D721Med (cell line): Measurements from ENCODE around the gene APOBEC3F.
"Not testable (repeated sequence)": the region's sequence is repeated elsewhere in the genome, so short reads cannot be mapped to it uniquely, and the experiment has no call there.

Source experiments
- DNase-seq: peaks from one replicate; pipeline ENCODE4 v3.0.0; 2011; ENCODE audit warnings: low spot score; ENCODE audit not compliant: insufficient read length
- FAIRE-seq: peaks from 2 replicates; lab custom pipeline; 2011; peaks lifted over from hg19 to GRCh38; lab: Jason Lieb, UNC
- CTCF ChIP-seq: IDR thresholded peaks from 2 replicates; pipeline ENCODE4 v1.5.1; 2012; ENCODE audit warnings: mild to moderate bottlenecking, control low read depth; ENCODE audit not compliant: insufficient read depth; ENCODE audit errors: missing control alignments

The APOBEC3F gene

GRCh38 chr22:39040538-39041296 lies at the start of gene APOBEC3F:
Gene APOBEC3F, plus strand, starts transcription at chr22:39040864. Its CDS starts 97 bp downstream, at chr22:39040961.
- not testable (repeated sequence) for DNase-seq, FAIRE-seq

- FAIRE-seq, DNase-seq: not testable (repeated sequence)
Measured at GRCh38 chr22:38992871-38993371, 47.7 kb upstream of the APOBEC3F start.

GRCh38 chr22:38996105-38996504 lies 44.6 kb upstream of the APOBEC3F start:
- no peak for FAIRE-seq
- TF ChIP-seq CTCF: no peak

GRCh38 chr22:38997518-38997917 lies 43.1 kb upstream of the APOBEC3F start:
- no peak for TF ChIP-seq CTCF
- FAIRE-seq (no peak), DNase-seq (no peak)

More at GRCh38 chr22:38996105-38996504, 44.6 kb upstream of the APOBEC3F start:
- no peak for DNase-seq

- FAIRE-seq: no peak
- peak; percentile 39 for DNase-seq
Measured at GRCh38 chr22:39003165-39003638, 37.5 kb upstream of the APOBEC3F start.

GRCh38 chr22:39007177-39007576 lies 33.5 kb upstream of the APOBEC3F start:
- FAIRE-seq: no peak
- no peak for TF ChIP-seq CTCF

More at GRCh38 chr22:39003165-39003638, 37.5 kb upstream of the APOBEC3F start:
- TF ChIP-seq CTCF: peak; percentile 63

GRCh38 chr22:39008271-39008850 lies 32.3 kb upstream of the APOBEC3F start:
- not testable (repeated sequence) for DNase-seq, FAIRE-seq

More at GRCh38 chr22:39007177-39007576, 33.5 kb upstream of the APOBEC3F start:
- no peak for DNase-seq

GRCh38 chr22:39010946-39011345 lies 29.7 kb upstream of the APOBEC3F start:
- FAIRE-seq: no peak

More at GRCh38 chr22:39010946-39011345, 29.7 kb upstream of the APOBEC3F start:
- no peak for DNase-seq
- no peak for TF ChIP-seq CTCF
